SK-N-SH (cell line): Measurements from ENCODE around the gene KCNAB1.

Experiments used
- CHD2 ChIP-seq: fragments of 150-350 bp; IDR thresholded peaks from 2 replicates; pipeline ENCODE4 v1.6.1; 2018; ENCODE audit warnings: low read length; ENCODE audit not compliant: partially characterized antibody
- CTCF ChIP-seq: fragments of 200-600 bp; sonication (generic); IDR thresholded peaks from 2 replicates; pipeline ENCODE4 v1.6.1; 2017; ENCODE audit warnings: antibody characterized with exemption, mild to moderate bottlenecking, moderate library complexity
- EP300 ChIP-seq, 2 experiments: IDR thresholded peaks; 2 replicates each; pipeline versions ENCODE4 v1.4.0 to v1.6.1; 2012; ENCODE audit warnings: borderline replicate concordance in 1 of 2, low read depth in 1 of 2, low read length in 1 of 2
- EZH2phosphoT487 ChIP-seq: fragments of 200-600 bp; sonication (generic); IDR thresholded peaks from 2 replicates; pipeline ENCODE4 v1.6.1; 2017; ENCODE audit warnings: low read depth, mixed run types, mild to moderate bottlenecking, antibody characterized with exemption, moderate library complexity, borderline replicate concordance
- FOSL2 ChIP-seq: IDR thresholded peaks from 2 replicates; pipeline ENCODE4 v1.4.0; 2012; ENCODE audit warnings: low read depth, mild to moderate bottlenecking, moderate library complexity, borderline replicate concordance
- GATA2 ChIP-seq: sonication (generic); formaldehyde crosslinking; IDR thresholded peaks from 2 replicates; pipeline ENCODE4 v1.5.0; 2020; ENCODE audit warnings: mild to moderate bottlenecking, missing genetic modification reagents
- JUND ChIP-seq: IDR thresholded peaks from 2 replicates; pipeline ENCODE4 v1.4.0; 2012
- NRF1 ChIP-seq: IDR thresholded peaks from 2 replicates; pipeline ENCODE4 v1.6.1; 2012; ENCODE audit warnings: low read depth, mild to moderate bottlenecking, low read length
- POLR2AphosphoS5 ChIP-seq: IDR thresholded peaks from 2 replicates; pipeline ENCODE4 v1.6.1; 2012; ENCODE audit warnings: low read depth, low read length
- RCOR1 ChIP-seq: fragments of 150-350 bp; IDR thresholded peaks from 2 replicates; pipeline ENCODE4 v1.6.1; 2017; ENCODE audit warnings: antibody characterized with exemption, low read length
- TAF1 ChIP-seq: IDR thresholded peaks from 2 replicates; pipeline ENCODE4 v1.6.1; 2012; ENCODE audit warnings: low read depth, mild to moderate bottlenecking, low read length, moderate library complexity, borderline replicate concordance
- TCF12 ChIP-seq: IDR thresholded peaks from 2 replicates; pipeline ENCODE4 v1.4.0; 2012
- TEAD4 ChIP-seq: IDR thresholded peaks from 2 replicates; pipeline ENCODE4 v1.4.0; 2012; ENCODE audit warnings: mild to moderate bottlenecking, borderline replicate concordance; ENCODE audit not compliant: insufficient read depth
- TF ChIP-seq, protein P1 (sequence below): IDR thresholded peaks from 2 replicates; pipeline ENCODE4 v1.4.0; 2012; ENCODE audit warnings: low read depth, borderline replicate concordance

DNA sequence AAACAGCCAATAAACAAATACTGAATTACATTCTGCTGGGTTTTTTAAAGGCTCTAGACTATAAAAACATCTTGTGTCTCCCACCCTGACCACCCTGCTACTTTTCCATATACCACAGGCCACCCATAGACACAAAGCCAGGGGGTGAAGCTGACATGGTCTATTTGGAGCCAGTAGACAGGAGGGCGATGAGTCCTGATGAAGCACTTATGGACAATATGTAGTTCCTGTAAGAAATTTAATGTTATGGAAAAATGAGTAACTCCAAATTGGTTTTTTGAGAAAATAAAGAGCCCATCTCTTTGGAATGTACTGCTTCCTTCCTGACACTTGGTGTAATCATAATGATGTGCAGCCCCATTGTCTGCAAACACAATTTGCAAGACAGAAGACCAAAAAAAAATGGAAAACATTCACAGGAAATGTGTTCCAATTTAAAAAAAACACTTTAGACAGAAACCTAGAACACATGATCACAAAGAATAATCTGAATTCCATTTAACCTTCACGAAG is 422.7 kb downstream of the KCNAB1 start:
- no peak for TF ChIP-seq TAF1
- no peak for TF ChIP-seq GATA2 (CRISPR knock-in tag)
- TF ChIP-seq POLR2AphosphoS5, result no peak
- TF ChIP-seq CTCF, result no peak
- no peak for TF ChIP-seq EZH2phosphoT487
- TF ChIP-seq CHD2, result no peak
- TF ChIP-seq NRF1, result no peak
- TF ChIP-seq EP300 (IDR thresholded peaks at IDR 0.05; ENCODE audit: borderline replicate concordance in 1 of 2, low read depth in 1 of 2, low read length in 1 of 2), result no peak
- TF ChIP-seq FOSL2, result no peak
- TF ChIP-seq TEAD4, result no peak
- TF ChIP-seq TCF12, result no peak
- no peak for TF ChIP-seq RCOR1
- TF ChIP-seq JUND, result no peak
- TF ChIP-seq, protein P1, sequence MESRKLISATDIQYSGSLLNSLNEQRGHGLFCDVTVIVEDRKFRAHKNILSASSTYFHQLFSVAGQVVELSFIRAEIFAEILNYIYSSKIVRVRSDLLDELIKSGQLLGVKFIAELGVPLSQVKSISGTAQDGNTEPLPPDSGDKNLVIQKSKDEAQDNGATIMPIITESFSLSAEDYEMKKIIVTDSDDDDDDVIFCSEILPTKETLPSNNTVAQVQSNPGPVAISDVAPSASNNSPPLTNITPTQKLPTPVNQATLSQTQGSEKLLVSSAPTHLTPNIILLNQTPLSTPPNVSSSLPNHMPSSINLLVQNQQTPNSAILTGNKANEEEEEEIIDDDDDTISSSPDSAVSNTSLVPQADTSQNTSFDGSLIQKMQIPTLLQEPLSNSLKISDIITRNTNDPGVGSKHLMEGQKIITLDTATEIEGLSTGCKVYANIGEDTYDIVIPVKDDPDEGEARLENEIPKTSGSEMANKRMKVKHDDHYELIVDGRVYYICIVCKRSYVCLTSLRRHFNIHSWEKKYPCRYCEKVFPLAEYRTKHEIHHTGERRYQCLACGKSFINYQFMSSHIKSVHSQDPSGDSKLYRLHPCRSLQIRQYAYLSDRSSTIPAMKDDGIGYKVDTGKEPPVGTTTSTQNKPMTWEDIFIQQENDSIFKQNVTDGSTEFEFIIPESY, result no peak
